Panc1 (cell line): ENCODE data around the gene NEDD8. TPM values are rescaled to one million over a fixed set of nuclear protein-coding genes. Genes with fewer than 3 reads are reported as not detected.

ENCODE experiments used
- ATAC-seq: fragments of 200-7000 bp; cut with Tn5 transposase; 2 replicates; pipeline ENCODE4 v1.9.1; 2020; ENCODE audit warnings: mild to moderate bottlenecking, moderate library complexity
- BruUV-seq: library from RNA; stranded (reverse); fragments of 400-500 nt; replicated peaks from 2 replicates; lab custom pipeline; 2021; lab: Mats Ljungman, UMichigan
- CTCF ChIA-PET: fragments of 300-600 bp; sonication (Branson Sonifier 250); formaldehyde crosslinking; loops from one replicate; lab custom pipeline; 2022; ENCODE audit warnings: antibody characterized with exemption; lab: Charles Lee
- POLR2A ChIA-PET: fragments of 300-600 bp; sonication (Branson Sonifier 250); formaldehyde crosslinking; loops from one replicate; lab custom pipeline; 2022; ENCODE audit warnings: antibody characterized with exemption; lab: Charles Lee
- DNase-seq: peaks from one replicate; pipeline ENCODE4 v3.0.0-alpha.2; 2010; ENCODE audit warnings: low read depth, low spot score
- H3K27ac ChIP-seq: 2 replicates; pipeline ENCODE4 v1.5.1; 2011; ENCODE audit warnings: mild to moderate bottlenecking, low read length, inconsistent platforms
- H3K27me3 ChIP-seq: fragments of 200-500 bp; sonication (Bioruptor generic); 2 replicates; pipeline ENCODE4 v1.6.0; 2014; ENCODE audit warnings: low read length, inconsistent platforms; ENCODE audit not compliant: control insufficient read depth, insufficient read depth
- H3K36me3 ChIP-seq: fragments of 200-500 bp; sonication (Bioruptor generic); 2 replicates; pipeline ENCODE4 v1.5.1; 2014; ENCODE audit warnings: inconsistent platforms, mild to moderate bottlenecking, low read length, moderate library complexity; ENCODE audit not compliant: control insufficient read depth, insufficient read depth
- H3K4me1 ChIP-seq: 2 replicates; pipeline ENCODE4 v1.5.1; 2011; ENCODE audit warnings: inconsistent platforms, mild to moderate bottlenecking, low read length, moderate library complexity; ENCODE audit not compliant: control insufficient read depth, insufficient read depth
- H3K4me3 ChIP-seq, 2 experiments: 2 replicates each; pipeline ENCODE4 v1.5.1; 2011 to 2012; ENCODE audit warnings: low read depth in 2 of 2, low read length in 2 of 2, mild to moderate bottlenecking in 2 of 2, inconsistent platforms in 1 of 2, moderate library complexity in 1 of 2
- H3K9me3 ChIP-seq: fragments of 200-500 bp; sonication (Bioruptor generic); 2 replicates; pipeline ENCODE4 v1.5.1; 2014; ENCODE audit warnings: low read depth, mild to moderate bottlenecking, inconsistent platforms, low read length, moderate library complexity; ENCODE audit not compliant: control insufficient read depth, insufficient read depth
- CTCF ChIP-seq: fragments of 450-650 bp; IDR thresholded peaks from 2 replicates; pipeline ENCODE4 v1.5.1; 2017; ENCODE audit warnings: mild to moderate bottlenecking
- POLR2AphosphoS5 ChIP-seq: IDR thresholded peaks from 2 replicates; pipeline ENCODE4 v1.6.1; 2012; ENCODE audit warnings: mild to moderate bottlenecking, low read depth, low read length, moderate library complexity
- REST ChIP-seq, 2 experiments: IDR thresholded peaks; 2 replicates each; pipeline ENCODE4 v1.6.1; 2011 to 2012; ENCODE audit warnings: low read depth in 2 of 2, control low read depth in 1 of 2, low read length in 1 of 2, mild to moderate bottlenecking in 1 of 2, moderate library complexity in 1 of 2; ENCODE audit not compliant: insufficient read depth in 1 of 2
- SIN3A ChIP-seq: IDR thresholded peaks from 2 replicates; pipeline ENCODE4 v1.6.1; 2012; ENCODE audit warnings: low read depth, mild to moderate bottlenecking, low read length, moderate library complexity, borderline replicate concordance; ENCODE audit not compliant: insufficient read depth
- TCF7L2 ChIP-seq: IDR thresholded peaks from 2 replicates; pipeline ENCODE4 v1.6.1; 2011; ENCODE audit warnings: mild to moderate bottlenecking, low read depth, low read length, inconsistent platforms
- in situ Hi-C: cut with HindIII; loops from 2 replicates; pipeline ENCODE4 v1.10.0; 2016; ENCODE audit warnings: low sequenced_read_pairs, low pct_unique_long_range_greater_than_20kb
- intact Hi-C: fragments of 100-400 bp; cut with micrococcal nuclease; formaldehyde crosslinking; loops from one replicate; pipeline ENCODE4 v1.10.0; 2022; ENCODE audit not compliant: unreplicated experiment
- total RNA-seq: library from RNA; stranded (reverse); gene quantifications from one replicate; pipeline ENCODE4 v1.2.1, GENCODE V29; 2021; ENCODE audit not compliant: unreplicated experiment

Gene NEDD8
- total RNA-seq, 1 experiment from 2014 or later, result 155 TPM

- H3K4me1 ChIP-seq, result peaks cover 10% of the 10 kb centered on the region; the same call in 1 of the 2 replicates
- no peak for ATAC-seq
- intact Hi-C loops, result no loop called here
- no peaks in the 10 kb centered on the region for H3K27me3 ChIP-seq
- in situ Hi-C loops, result no loop called here
- ChIA-PET CTCF (no interaction called here), POLR2A (interaction anchor here (1.0 kb wide), 1 partner anchor 53 kb away, joined by 6 read pairs; the partner anchor contains the start of gene TINF2)
- no peaks in the 10 kb centered on the region for H3K9me3 ChIP-seq
- no peak for TF ChIP-seq CTCF
- no peak for TF ChIP-seq TCF7L2
- TF ChIP-seq SIN3A, result no peak
- no peak for TF ChIP-seq POLR2AphosphoS5
- TF ChIP-seq REST (IDR thresholded peaks at IDR 0.05; ENCODE audit: insufficient read depth in 1 of 2, low read depth in 2 of 2, low read length in 1 of 2), result no peak
- H3K4me3 ChIP-seq, result no peak overlapping the region; a peak in 2 of 4 replicates
- peak overlapping the region; percentile 83; the same call in 1 of the 2 replicates for H3K27ac ChIP-seq
- no peak for DNase-seq
- peaks cover 2% of the 10 kb centered on the region; the same call in 1 of the 2 replicates for H3K36me3 ChIP-seq
- no TSS peak for BruUV-seq
Observed at GRCh38 chr14:24189460-24189859, 42.7 kb downstream of the NEDD8 start.

GRCh38 chr14:24189059-24189375, 43.1 kb downstream of the NEDD8 start:
- peaks cover 10% of the 10 kb centered on the region; the same call in 1 of the 2 replicates for H3K4me1 ChIP-seq
- POLR2A ChIA-PET, result interaction anchor here (1.0 kb wide), 1 partner anchor 53 kb away, joined by 6 read pairs; the partner anchor contains the start of gene TINF2
- ATAC-seq (no peak), DNase-seq (no peak)
- BruUV-seq, result TSS peak; percentile 83
- H3K4me3 ChIP-seq, result peak overlapping the region; percentile 81 to 82
- peaks cover 2% of the 10 kb centered on the region; the same call in 1 of the 2 replicates for H3K36me3 ChIP-seq
- no peaks in the 10 kb centered on the region for H3K9me3 ChIP-seq
- H3K27me3 ChIP-seq, result no peaks in the 10 kb centered on the region
- no peak for TF ChIP-seq POLR2AphosphoS5
- TF ChIP-seq TCF7L2, result no peak
- TF ChIP-seq REST (IDR thresholded peaks at IDR 0.05; ENCODE audit: insufficient read depth in 1 of 2, low read depth in 2 of 2, low read length in 1 of 2), result no peak
- no peak for TF ChIP-seq SIN3A
- no peak for TF ChIP-seq CTCF
- intact Hi-C loops, result no loop called here
- H3K27ac ChIP-seq, result peak overlapping the region; percentile 83
- in situ Hi-C loops, result no loop called here
- CTCF ChIA-PET, result no interaction called here
